Trophoblast cell (in vitro differentiated cells and primary cell): ENCODE measurements around the gene LRRC2.
"Not testable (repeated sequence)": the region's sequence is repeated elsewhere in the genome, so short reads cannot be mapped to it uniquely, and the experiment has no call there.

ENCODE experiments used
- DNase-seq, 2 donors: peaks; one replicate each; pipeline ENCODE4 v3.0.0-alpha.2; 2016
- H2AFZ ChIP-seq: 2 replicates; pipeline ENCODE4 v1.6.1; 2013; ENCODE audit warnings: low read length, moderate library complexity, mild to moderate bottlenecking; ENCODE audit not compliant: insufficient read depth, poor library complexity
- H2AK5ac ChIP-seq: 2 replicates; pipeline ENCODE4 v1.6.1; 2013; ENCODE audit warnings: mild to moderate bottlenecking, low read length
- H2BK120ac ChIP-seq: 2 replicates; pipeline ENCODE4 v1.6.1; 2013; ENCODE audit warnings: low read length, mild to moderate bottlenecking, moderate library complexity; ENCODE audit not compliant: insufficient read depth, poor library complexity
- H2BK12ac ChIP-seq: 2 replicates; pipeline ENCODE4 v1.6.1; 2013; ENCODE audit warnings: mild to moderate bottlenecking, low read length, moderate library complexity
- H2BK5ac ChIP-seq: 2 replicates; pipeline ENCODE4 v1.6.1; 2013; ENCODE audit warnings: low read length, low read depth, moderate library complexity, mild to moderate bottlenecking; ENCODE audit not compliant: poor library complexity
- H3K14ac ChIP-seq: 2 replicates; pipeline ENCODE4 v1.6.1; 2013; ENCODE audit warnings: mild to moderate bottlenecking, low read length
- H3K18ac ChIP-seq: 2 replicates; pipeline ENCODE4 v1.6.1; 2013; ENCODE audit warnings: mild to moderate bottlenecking, low read length
- H3K23ac ChIP-seq: 2 replicates; pipeline ENCODE4 v1.6.1; 2013; ENCODE audit warnings: low read length
- H3K27ac ChIP-seq: 2 replicates; pipeline ENCODE4 v1.5.1; 2013; ENCODE audit warnings: low read depth, mild to moderate bottlenecking, inconsistent platforms, low read length, moderate library complexity
- H3K27me3 ChIP-seq: 2 replicates; pipeline ENCODE4 v1.6.1; 2013; ENCODE audit warnings: inconsistent platforms, mild to moderate bottlenecking, low read length, moderate library complexity; ENCODE audit not compliant: insufficient read depth
- H3K36me3 ChIP-seq, 2 experiments: 1 replicate in 1 of 2; 2 replicates in 1 of 2; pipeline ENCODE4 v1.6.1; 2013; ENCODE audit warnings: low read length in 2 of 2, mild to moderate bottlenecking in 2 of 2, moderate library complexity in 1 of 2; ENCODE audit not compliant: insufficient read depth in 2 of 2, control insufficient read depth in 1 of 2
- H3K4ac ChIP-seq: 2 replicates; pipeline ENCODE4 v1.6.1; 2013; ENCODE audit warnings: low read depth, mild to moderate bottlenecking, low read length, moderate library complexity
- H3K4me1 ChIP-seq, 2 experiments: 1 replicate in 1 of 2; 2 replicates in 1 of 2; pipeline ENCODE4 v1.6.1; 2013; ENCODE audit warnings: low read length in 2 of 2, mild to moderate bottlenecking in 2 of 2, moderate library complexity in 1 of 2; ENCODE audit not compliant: insufficient read depth in 2 of 2, control insufficient read depth in 1 of 2
- H3K4me2 ChIP-seq: 2 replicates; pipeline ENCODE4 v1.6.1; 2013; ENCODE audit warnings: inconsistent platforms, mild to moderate bottlenecking, low read length, moderate library complexity
- H3K4me3 ChIP-seq: 2 replicates; pipeline ENCODE4 v1.5.1; 2013; ENCODE audit warnings: mild to moderate bottlenecking, low read depth, low read length, inconsistent platforms
- H3K79me1 ChIP-seq: one replicate; pipeline ENCODE4 v1.6.1; 2013; ENCODE audit warnings: low read length
- H3K79me2 ChIP-seq: 2 replicates; pipeline ENCODE4 v1.6.1; 2013; ENCODE audit warnings: low read length, mild to moderate bottlenecking; ENCODE audit not compliant: control insufficient read depth, insufficient read depth, poor library complexity
- H3K9ac ChIP-seq: 2 replicates; pipeline ENCODE4 v1.6.1; 2013; ENCODE audit warnings: mild to moderate bottlenecking, low read length
- H3K9me3 ChIP-seq: 2 replicates; pipeline ENCODE4 v1.6.1; 2013; ENCODE audit warnings: low read depth, mild to moderate bottlenecking, control low read depth, inconsistent platforms, low read length; ENCODE audit not compliant: insufficient read depth
- H4K12ac ChIP-seq: 2 replicates; pipeline ENCODE4 v1.6.1; 2013; ENCODE audit warnings: low read depth, mild to moderate bottlenecking, low read length, moderate library complexity
- H4K8ac ChIP-seq: 2 replicates; pipeline ENCODE4 v1.6.1; 2013; ENCODE audit warnings: low read depth, mild to moderate bottlenecking, low read length, moderate library complexity
- H4K91ac ChIP-seq: one replicate; pipeline ENCODE4 v1.6.1; 2013; ENCODE audit warnings: low read depth, mild to moderate bottlenecking, low read length, moderate library complexity
- WGBS: extraction: QIAGEN DNeasy Blood & Tissue Kit; methylation state at CpG from one replicate; pipeline ENCODE4 v1.1.7; 2013; ENCODE audit warnings: missing lambda C conversion rate; ENCODE audit not compliant: insufficient read length, insufficient coverage; ENCODE audit errors: extremely low coverage; 5-methylcytosine and 5-hydroxymethylcytosine counted together

The LRRC2 gene

GRCh38 chr3:46579756-46580286 is 13.7 kb upstream of the LRRC2 start:
- no peak for DNase-seq
- Histone ChIP-seq H3K4me1 (peaks cover 7 to 11% of the 10 kb centered on the region in 2 experiments), H3K18ac (no peak overlapping the region), H3K4ac (no peak overlapping the region), H4K12ac (no peak overlapping the region), H3K23ac (no peak overlapping the region), H3K27ac (no peak overlapping the region), H2BK5ac (no peak overlapping the region), H3K79me1 (peaks cover 1% of the 10 kb centered on the region), H3K36me3 (no peaks in the 10 kb centered on the region), H3K9ac (no peak overlapping the region), H3K4me3 (no peak overlapping the region), H3K9me3 (peaks cover 1% of the 10 kb centered on the region), H4K8ac (no peak overlapping the region), H2AFZ (no peak overlapping the region), H3K4me2 (peak overlapping the region; percentile 20), H3K27me3 (peaks cover 6% of the 10 kb centered on the region), H2BK120ac (no peak overlapping the region), H2AK5ac (no peak overlapping the region), H3K14ac (no peak overlapping the region), H4K91ac (no peak overlapping the region), H2BK12ac (no peak overlapping the region), H3K79me2 (no peaks in the 10 kb centered on the region)
- no CpG with 5 or more reads among the region's 14 CpGs for WGBS

- Histone ChIP-seq H3K4ac (no peak overlapping the region), H3K27me3 (peaks cover 6% of the 10 kb centered on the region), H4K91ac (no peak overlapping the region), H3K36me3 (no peaks in the 10 kb centered on the region), H2BK120ac (no peak overlapping the region), H3K18ac (no peak overlapping the region), H3K79me1 (peaks cover 1% of the 10 kb centered on the region), H3K14ac (no peak overlapping the region), H4K12ac (no peak overlapping the region), H4K8ac (no peak overlapping the region), H2BK12ac (no peak overlapping the region), H3K9me3 (peaks cover 2% of the 10 kb centered on the region), H3K4me1 (peaks cover 7 to 12% of the 10 kb centered on the region in 2 experiments), H3K79me2 (no peaks in the 10 kb centered on the region), H2BK5ac (no peak overlapping the region), H3K27ac (no peak overlapping the region), H3K4me2 (no peak overlapping the region), H2AK5ac (no peak overlapping the region), H3K4me3 (no peak overlapping the region), H3K9ac (no peak overlapping the region), H3K23ac (no peak overlapping the region), H2AFZ (no peak overlapping the region)
- no peak for DNase-seq
- WGBS = no CpG with 5 or more reads among the region's 10 CpGs
Measured at GRCh38 chr3:46578973-46579755, 13.1 kb upstream of the LRRC2 start.

- H2BK120ac ChIP-seq, H2BK12ac ChIP-seq, H3K9ac ChIP-seq, H2AK5ac ChIP-seq, H3K79me1 ChIP-seq, H3K36me3 ChIP-seq, H3K4ac ChIP-seq, H2AFZ ChIP-seq, H3K9me3 ChIP-seq, H3K14ac ChIP-seq, DNase-seq, H3K27ac ChIP-seq, H2BK5ac ChIP-seq, H3K79me2 ChIP-seq, H3K18ac ChIP-seq, H4K12ac ChIP-seq, H3K23ac ChIP-seq, H3K27me3 ChIP-seq, H4K8ac ChIP-seq, H3K4me3 ChIP-seq, H3K4me2 ChIP-seq, H4K91ac ChIP-seq: not testable (repeated sequence)
- WGBS = no CpG with 5 or more reads among the region's 18 CpGs
- H3K4me1 ChIP-seq = peaks cover 7 to 12% of the 10 kb centered on the region in 2 experiments
Measured at GRCh38 chr3:46577580-46578249, 11.6 kb upstream of the LRRC2 start.

GRCh38 chr3:46576879-46577278 is 10.8 kb upstream of the LRRC2 start:
- no peak for DNase-seq
- Histone ChIP-seq H4K12ac (no peak overlapping the region), H3K4me2 (peak overlapping the region; percentile 55)

More at GRCh38 chr3:46576879-46577278, 10.8 kb upstream of the LRRC2 start:
- Histone ChIP-seq H3K36me3 (no peaks in the 10 kb centered on the region), H3K9me3 (peaks cover 2% of the 10 kb centered on the region), H3K27ac (no peak overlapping the region), H2BK120ac (no peak overlapping the region), H3K9ac (peak overlapping the region; percentile 12), H3K23ac (no peak overlapping the region), H2BK5ac (peak overlapping the region; percentile 28), H3K4ac (peak overlapping the region; percentile 17), H3K79me1 (peaks cover 1% of the 10 kb centered on the region), H3K27me3 (peaks cover 6% of the 10 kb centered on the region), H3K14ac (no peak overlapping the region), H2BK12ac (no peak overlapping the region), H4K91ac (no peak overlapping the region), H3K18ac (no peak overlapping the region), H3K79me2 (no peaks in the 10 kb centered on the region), H3K4me3 (no peak overlapping the region), H2AK5ac (no peak overlapping the region), H3K4me1 (peaks cover 7 to 12% of the 10 kb centered on the region in 2 experiments), H2AFZ (peak overlapping the region; percentile 70), H4K8ac (peak overlapping the region; percentile 34)
- WGBS = no CpG with 5 or more reads among the region's 21 CpGs
